ENCODE measurements around the gene AKR1B15. TPM values are rescaled to one million over a fixed set of nuclear protein-coding genes. Genes with fewer than 3 reads are reported as not detected.

AKR1B15 gene
- total and polyA plus RNA-seq, 9 of the 15 experiments (the other 6 are each of a cell fraction or from before 2014, with no cell fraction given) = not detected

- TF ChIP-seq ZNF407 (IDR thresholded peaks at IDR 0.05; ENCODE audit: low read depth) = no peak
- TF ChIP-seq SAFB (IDR thresholded peaks at IDR 0.05; ENCODE audit: borderline replicate concordance, low read depth, low read length) = no peak
- no peak for TF ChIP-seq KLF10 (CRISPR knock-in tag; IDR thresholded peaks at IDR 0.05)
- 0 out of 2 replicates have a peak, but pooled peaks have one; percentile 21 for TF ChIP-seq SMARCA4 (IDR thresholded peaks at IDR 0.05)
- no peak for TF ChIP-seq E2F6 (IDR thresholded peaks at IDR 0.05; ENCODE audit: borderline replicate concordance in 1 of 2, extremely low read depth in 1 of 2, insufficient read depth in 1 of 2, insufficient read length in 1 of 2, low read depth in 1 of 2, low read length in 1 of 2, poor library complexity in 1 of 2, severe bottlenecking in 1 of 2)
- TF ChIP-seq FOXJ2 (tag; IDR thresholded peaks at IDR 0.05) = no peak
- TF ChIP-seq EHMT2 (IDR thresholded peaks at IDR 0.05) = peak; percentile 39; the same call in 1 of the 2 replicates
- TF ChIP-seq TRIM24 (IDR thresholded peaks at IDR 0.05) = peak; percentile 49 to 79; a peak in 1 of 4 replicates
- no peak for TF ChIP-seq ZNF561 (CRISPR knock-in tag; conservative IDR thresholded peaks at IDR 0.05)
- no peak for TF ChIP-seq HDAC1 (IDR thresholded peaks at IDR 0.05)
- no peak for TF ChIP-seq ZNF124 (CRISPR knock-in tag; IDR thresholded peaks at IDR 0.05)
- TF ChIP-seq ZNF324 (CRISPR knock-in tag; IDR thresholded peaks at IDR 0.05) = no peak
- TF ChIP-seq FOXP1 (CRISPR knock-in tag; IDR thresholded peaks at IDR 0.05) = no peak
- TF ChIP-seq ZNF146 (CRISPR knock-in tag; IDR thresholded peaks at IDR 0.05; ENCODE audit: unreplicated experiment) = no peak
- no peak for TF ChIP-seq TBP (optimal IDR thresholded peaks at IDR 0.05; ENCODE audit: low read depth, low read length)
- TF ChIP-seq ZNF23 (CRISPR knock-in tag; IDR thresholded peaks at IDR 0.05) = no peak
- TF ChIP-seq ZHX1 (conservative IDR thresholded peaks at IDR 0.05; ENCODE audit: low read length) = no peak
These were observed 64.9 kb downstream of the AKR1B15 start (continued) for GRCh38 chr7:134613623-134614347.

All from K562 (cell line).